ENCODE measurements around the gene SPECC1. TPM values are rescaled to one million over a fixed set of nuclear protein-coding genes. Genes with fewer than 3 reads are reported as not detected.
"Not testable (repeated sequence)": the region's sequence is repeated elsewhere in the genome, so short reads cannot be mapped to it uniquely, and the experiment has no call there.

Gene SPECC1
- total RNA-seq, 1 donor from 2014 or later = 76.4 TPM

- peak in 2 of 3 experiments; percentile 90 to 91 for TF ChIP-seq CTCF (IDR thresholded peaks at IDR 0.05)
- DNase-seq (ENCODE audit: low spot score in 2 of 2) = no peak
- H3K27me3 ChIP-seq = no peaks in the 10 kb centered on the region
- peak overlapping the region; percentile 85 to 91 for H3K27ac ChIP-seq
- H3K36me3 ChIP-seq = no peaks in the 10 kb centered on the region
- intact Hi-C loops (cut with DNase I) = loop anchor here (1.0 to 5.0 kb wide), 3 partner anchors 56 to 108 kb away; no protein-coding TSS in a partner anchor
- H3K9me3 ChIP-seq = no peaks in the 10 kb centered on the region
- peak overlapping the region; percentile 74 to 85 for H3K4me3 ChIP-seq
- no peaks in the 10 kb centered on the region for H3K4me1 ChIP-seq
These were observed 182 bp upstream of the SPECC1 start for GRCh38 chr17:20009052-20009301.

- no peaks in the 10 kb centered on the region for H3K27me3 ChIP-seq
- intact Hi-C loops (cut with DNase I) = no loop called here
- no peaks in the 10 kb centered on the region for H3K4me1 ChIP-seq
- no peaks in the 10 kb centered on the region for H3K36me3 ChIP-seq
- H3K4me3 ChIP-seq = peak overlapping the region; percentile 74 to 85
- peak in 2 of 3 experiments; percentile 48 to 71 for TF ChIP-seq CTCF (IDR thresholded peaks at IDR 0.05)
- peak overlapping the region; percentile 85 to 91 for H3K27ac ChIP-seq
- H3K9me3 ChIP-seq = no peaks in the 10 kb centered on the region
- peak in 1 of 2 donors; percentile 70 for DNase-seq (ENCODE audit: low spot score in 2 of 2)
These were observed 1.1 kb downstream of the SPECC1 start for GRCh38 chr17:20010099-20010863.

- H3K27ac ChIP-seq = no peak overlapping the region
- no peak for TF ChIP-seq CTCF (IDR thresholded peaks at IDR 0.05)
- H3K4me3 ChIP-seq = no peak overlapping the region
These were observed 1.8 kb downstream of the SPECC1 start for GRCh38 chr17:20010936-20011335.

GRCh38 chr17:20012017-20012536, 2.9 kb downstream of the SPECC1 start:
- Histone ChIP-seq H3K27me3 (no peaks in the 10 kb centered on the region), H3K9me3 (no peaks in the 10 kb centered on the region), H3K4me3 (no peak overlapping the region), H3K27ac (no peak overlapping the region), H3K36me3 (no peaks in the 10 kb centered on the region), H3K4me1 (no peaks in the 10 kb centered on the region)
- no peak for TF ChIP-seq CTCF (IDR thresholded peaks at IDR 0.05)
- DNase-seq (ENCODE audit: low spot score in 2 of 2) = no peak
- intact Hi-C loops (cut with DNase I) = no loop called here

More at GRCh38 chr17:20010936-20011335, 1.8 kb downstream of the SPECC1 start:
- Histone ChIP-seq H3K27me3 (no peaks in the 10 kb centered on the region), H3K4me1 (no peaks in the 10 kb centered on the region), H3K9me3 (no peaks in the 10 kb centered on the region), H3K36me3 (no peaks in the 10 kb centered on the region)
- intact Hi-C loops (cut with DNase I) = loop anchor here (1.0 kb wide), 1 partner anchor 19 kb away; no protein-coding TSS in a partner anchor
- DNase-seq (ENCODE audit: low spot score in 2 of 2) = no peak

- H3K36me3 ChIP-seq; H3K4me3 ChIP-seq; intact Hi-C loops (cut with DNase I); H3K27me3 ChIP-seq; H3K4me1 ChIP-seq; DNase-seq (ENCODE audit: low spot score in 2 of 2); H3K9me3 ChIP-seq; H3K27ac ChIP-seq: not testable (repeated sequence)
These were observed 7.4 kb downstream of the SPECC1 start for GRCh38 chr17:20016475-20016992.

GRCh38 chr17:20022701-20023100, 13.5 kb downstream of the SPECC1 start:
- no peak for DNase-seq (ENCODE audit: low spot score in 2 of 2)
- no peak overlapping the region for H3K4me3 ChIP-seq
- no peak for TF ChIP-seq CTCF (IDR thresholded peaks at IDR 0.05)
- H3K27ac ChIP-seq = peak overlapping the region in 1 of 2 donors; percentile 19
- intact Hi-C loops (cut with DNase I) = no loop called here
- no peaks in the 10 kb centered on the region for H3K9me3 ChIP-seq
- H3K27me3 ChIP-seq = no peaks in the 10 kb centered on the region
- peaks cover 3 to 5% of the 10 kb centered on the region in 2 donors for H3K36me3 ChIP-seq
- peaks cover 0 to 9% of the 10 kb centered on the region in 2 donors for H3K4me1 ChIP-seq

Measured in ascending aorta (tissue), 2 donors.